SK-N-SH treated with all-trans-retinoic acid at 6 μM for 48 hours (cell line): Measurements from ENCODE around the gene YPEL2.

Experiments
- ATAC-seq: fragments of 200-7000 bp; cut with Tn5 transposase; 3 replicates; pipeline ENCODE4 v1.9.1; 2020; ENCODE audit warnings: mild to moderate bottlenecking, moderate library complexity
- ARNTL ChIP-seq: fragments of 450-650 bp; formaldehyde crosslinking; IDR thresholded peaks from 2 replicates; pipeline ENCODE4 v1.5.0; 2020; ENCODE audit warnings: low read depth, mild to moderate bottlenecking, moderate library complexity, borderline replicate concordance
- BACH2 ChIP-seq: fragments of 250-450 bp; sonication (Bioruptor Pico); IDR thresholded peaks from 2 replicates; pipeline ENCODE4 v1.9.0; 2021; ENCODE audit warnings: mild to moderate bottlenecking, borderline replicate concordance
- CSDC2 ChIP-seq: fragments of 250-450 bp; sonication (Bioruptor Pico); IDR thresholded peaks from 2 replicates; pipeline ENCODE4 v1.5.0; 2020; ENCODE audit warnings: mild to moderate bottlenecking, moderate library complexity
- ESRRG ChIP-seq: fragments of 250-450 bp; sonication (Bioruptor Pico); IDR thresholded peaks from 2 replicates; pipeline ENCODE4 v1.6.1; 2021; ENCODE audit warnings: mild to moderate bottlenecking
- GLIS3 ChIP-seq: fragments of 250-450 bp; sonication (Bioruptor Pico); IDR thresholded peaks from 2 replicates; pipeline ENCODE4 v1.5.0; 2020; ENCODE audit warnings: mild to moderate bottlenecking, moderate library complexity
- ISL1 ChIP-seq: fragments of 250-450 bp; sonication (Bioruptor Pico); IDR thresholded peaks from 2 replicates; pipeline ENCODE4 v2.1.2; 2022; ENCODE audit warnings: mild to moderate bottlenecking, moderate library complexity
- OSR1 ChIP-seq: fragments of 250-450 bp; sonication (Bioruptor Pico); IDR thresholded peaks from 2 replicates; pipeline ENCODE4 v1.8.0; 2022; ENCODE audit warnings: moderate library complexity, mild to moderate bottlenecking, inconsistent platforms
- PPARA ChIP-seq: fragments of 250-450 bp; sonication (Bioruptor Pico); IDR thresholded peaks from 2 replicates; pipeline ENCODE4 v1.5.0; 2020; ENCODE audit warnings: mild to moderate bottlenecking, borderline replicate concordance
- RARB ChIP-seq: fragments of 250-450 bp; sonication (Bioruptor Pico); IDR thresholded peaks from 2 replicates; pipeline ENCODE4 v1.8.0; 2021; ENCODE audit warnings: mild to moderate bottlenecking, moderate library complexity
- SNAI2 ChIP-seq: fragments of 250-450 bp; sonication (Bioruptor Pico); IDR thresholded peaks from 2 replicates; pipeline ENCODE4 v1.5.0; 2020; ENCODE audit warnings: mild to moderate bottlenecking, moderate library complexity
- TCF4 ChIP-seq: fragments of 250-450 bp; sonication (Bioruptor Pico); IDR thresholded peaks from 2 replicates; pipeline ENCODE4 v1.8.0; 2021; ENCODE audit warnings: mild to moderate bottlenecking, moderate library complexity, borderline replicate concordance
- TOX ChIP-seq: fragments of 250-450 bp; sonication (Bioruptor Pico); IDR thresholded peaks from 2 replicates; pipeline ENCODE4 v1.8.0; 2021; ENCODE audit warnings: mild to moderate bottlenecking, moderate library complexity, borderline replicate concordance
- ZFP3 ChIP-seq: fragments of 250-450 bp; sonication (Bioruptor Pico); IDR thresholded peaks from 2 replicates; pipeline ENCODE4 v1.5.0; 2020; ENCODE audit warnings: mild to moderate bottlenecking, moderate library complexity
- ZFP30 ChIP-seq: fragments of 450-650 bp; formaldehyde crosslinking; IDR thresholded peaks from 2 replicates; pipeline ENCODE4 v1.5.0; 2022; ENCODE audit warnings: mild to moderate bottlenecking, moderate library complexity
- ZNF565 ChIP-seq: fragments of 450-650 bp; formaldehyde crosslinking; conservative IDR thresholded peaks from 2 replicates; pipeline ENCODE4 v1.5.0; 2020; ENCODE audit warnings: low read depth, mild to moderate bottlenecking, moderate library complexity
- ZNF70 ChIP-seq: fragments of 450-650 bp; formaldehyde crosslinking; IDR thresholded peaks from 2 replicates; pipeline ENCODE4 v1.5.0; 2020; ENCODE audit warnings: mild to moderate bottlenecking, moderate library complexity
- ZNF8 ChIP-seq: fragments of 450-650 bp; formaldehyde crosslinking; IDR thresholded peaks from 2 replicates; pipeline ENCODE4 v1.5.0; 2020; ENCODE audit warnings: mild to moderate bottlenecking, moderate library complexity
- TF ChIP-seq, protein P1 (sequence below): fragments of 250-450 bp; sonication (Bioruptor Pico); IDR thresholded peaks from 2 replicates; pipeline ENCODE4 v1.8.0; 2021; ENCODE audit warnings: low read depth, mild to moderate bottlenecking, moderate library complexity, borderline replicate concordance
- TF ChIP-seq, protein P2 (sequence below): fragments of 250-450 bp; sonication (Bioruptor Pico); IDR thresholded peaks from 2 replicates; pipeline ENCODE4 v1.5.1; 2020; ENCODE audit warnings: low read depth, mild to moderate bottlenecking, moderate library complexity
- TF ChIP-seq, protein P3 (sequence below): fragments of 250-450 bp; sonication (Bioruptor Pico); IDR thresholded peaks from 2 replicates; pipeline ENCODE4 v1.5.0; 2020; ENCODE audit warnings: mild to moderate bottlenecking, moderate library complexity
- TF ChIP-seq, protein P4 (sequence below): fragments of 250-450 bp; sonication (Bioruptor Pico); IDR thresholded peaks from 2 replicates; pipeline ENCODE4 v1.8.0; 2020; ENCODE audit warnings: mild to moderate bottlenecking, moderate library complexity, borderline replicate concordance

Gene YPEL2

DNA sequence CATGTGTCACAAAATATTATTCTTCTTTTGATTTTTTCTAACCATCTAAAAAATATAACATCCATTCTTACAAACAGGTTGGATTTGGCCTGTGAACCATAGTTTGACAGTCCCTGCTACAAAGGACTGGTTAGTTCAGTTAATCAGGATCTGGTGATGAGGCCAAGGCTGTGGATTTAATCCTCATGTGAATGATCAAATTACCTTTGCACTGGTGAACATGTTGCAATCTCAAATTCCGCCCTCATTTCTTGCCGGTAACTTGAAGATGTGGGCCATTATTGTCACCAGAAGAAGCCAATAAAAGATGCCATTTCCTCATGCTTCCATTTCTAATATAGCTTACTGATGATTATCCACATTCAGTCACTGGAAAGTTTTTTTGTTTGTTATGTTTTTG lies 35.3 kb upstream of the YPEL2 start (continued):
- TF ChIP-seq PPARA (no peak), OSR1 (CRISPR knock-in tag) (no peak), ISL1 (no peak), ZFP3 (CRISPR knock-in tag) (no peak), TCF4 (CRISPR knock-in tag) (no peak), CSDC2 (no peak), ZNF70 (CRISPR knock-in tag) (no peak)
- TF ChIP-seq, protein P1, sequence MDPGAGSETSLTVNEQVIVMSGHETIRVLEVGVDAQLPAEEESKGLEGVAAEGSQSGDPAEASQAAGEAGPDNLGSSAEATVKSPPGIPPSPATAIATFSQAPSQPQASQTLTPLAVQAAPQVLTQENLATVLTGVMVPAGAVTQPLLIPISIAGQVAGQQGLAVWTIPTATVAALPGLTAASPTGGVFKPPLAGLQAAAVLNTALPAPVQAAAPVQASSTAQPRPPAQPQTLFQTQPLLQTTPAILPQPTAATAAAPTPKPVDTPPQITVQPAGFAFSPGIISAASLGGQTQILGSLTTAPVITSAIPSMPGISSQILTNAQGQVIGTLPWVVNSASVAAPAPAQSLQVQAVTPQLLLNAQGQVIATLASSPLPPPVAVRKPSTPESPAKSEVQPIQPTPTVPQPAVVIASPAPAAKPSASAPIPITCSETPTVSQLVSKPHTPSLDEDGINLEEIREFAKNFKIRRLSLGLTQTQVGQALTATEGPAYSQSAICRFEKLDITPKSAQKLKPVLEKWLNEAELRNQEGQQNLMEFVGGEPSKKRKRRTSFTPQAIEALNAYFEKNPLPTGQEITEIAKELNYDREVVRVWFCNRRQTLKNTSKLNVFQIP (CRISPR knock-in tag), result no peak
- TF ChIP-seq, protein P2, sequence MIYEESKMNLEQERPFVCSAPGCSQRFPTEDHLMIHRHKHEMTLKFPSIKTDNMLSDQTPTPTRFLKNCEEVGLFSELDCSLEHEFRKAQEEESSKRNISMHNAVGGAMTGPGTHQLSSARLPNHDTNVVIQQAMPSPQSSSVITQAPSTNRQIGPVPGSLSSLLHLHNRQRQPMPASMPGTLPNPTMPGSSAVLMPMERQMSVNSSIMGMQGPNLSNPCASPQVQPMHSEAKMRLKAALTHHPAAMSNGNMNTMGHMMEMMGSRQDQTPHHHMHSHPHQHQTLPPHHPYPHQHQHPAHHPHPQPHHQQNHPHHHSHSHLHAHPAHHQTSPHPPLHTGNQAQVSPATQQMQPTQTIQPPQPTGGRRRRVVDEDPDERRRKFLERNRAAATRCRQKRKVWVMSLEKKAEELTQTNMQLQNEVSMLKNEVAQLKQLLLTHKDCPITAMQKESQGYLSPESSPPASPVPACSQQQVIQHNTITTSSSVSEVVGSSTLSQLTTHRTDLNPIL (CRISPR knock-in tag), result no peak

DNA sequence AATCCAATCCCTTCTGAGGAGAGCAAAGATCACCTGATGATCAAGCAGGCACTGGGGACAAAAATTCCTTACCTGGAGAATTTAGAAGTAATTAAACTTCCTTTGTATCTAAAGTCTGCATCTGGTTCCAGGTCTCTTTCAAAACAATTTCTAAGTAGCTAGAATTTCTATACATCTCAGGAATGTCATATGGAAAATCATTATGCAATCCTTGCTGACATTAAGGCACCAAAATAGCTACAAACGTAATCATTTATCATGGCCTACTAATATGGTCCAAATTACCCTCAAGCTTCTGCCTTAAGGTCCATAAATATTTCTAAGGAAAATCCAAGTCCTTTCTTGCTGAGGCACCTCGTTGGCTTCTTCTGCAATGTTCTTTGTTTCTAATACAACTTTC lies 32.9 kb upstream of the YPEL2 start:
- no peak for ATAC-seq
- TF ChIP-seq, protein P1 (CRISPR knock-in tag), result no peak
- no peak for TF ChIP-seq CSDC2
- TF ChIP-seq BACH2, result no peak
- TF ChIP-seq ISL1, result no peak
- TF ChIP-seq, protein P3, sequence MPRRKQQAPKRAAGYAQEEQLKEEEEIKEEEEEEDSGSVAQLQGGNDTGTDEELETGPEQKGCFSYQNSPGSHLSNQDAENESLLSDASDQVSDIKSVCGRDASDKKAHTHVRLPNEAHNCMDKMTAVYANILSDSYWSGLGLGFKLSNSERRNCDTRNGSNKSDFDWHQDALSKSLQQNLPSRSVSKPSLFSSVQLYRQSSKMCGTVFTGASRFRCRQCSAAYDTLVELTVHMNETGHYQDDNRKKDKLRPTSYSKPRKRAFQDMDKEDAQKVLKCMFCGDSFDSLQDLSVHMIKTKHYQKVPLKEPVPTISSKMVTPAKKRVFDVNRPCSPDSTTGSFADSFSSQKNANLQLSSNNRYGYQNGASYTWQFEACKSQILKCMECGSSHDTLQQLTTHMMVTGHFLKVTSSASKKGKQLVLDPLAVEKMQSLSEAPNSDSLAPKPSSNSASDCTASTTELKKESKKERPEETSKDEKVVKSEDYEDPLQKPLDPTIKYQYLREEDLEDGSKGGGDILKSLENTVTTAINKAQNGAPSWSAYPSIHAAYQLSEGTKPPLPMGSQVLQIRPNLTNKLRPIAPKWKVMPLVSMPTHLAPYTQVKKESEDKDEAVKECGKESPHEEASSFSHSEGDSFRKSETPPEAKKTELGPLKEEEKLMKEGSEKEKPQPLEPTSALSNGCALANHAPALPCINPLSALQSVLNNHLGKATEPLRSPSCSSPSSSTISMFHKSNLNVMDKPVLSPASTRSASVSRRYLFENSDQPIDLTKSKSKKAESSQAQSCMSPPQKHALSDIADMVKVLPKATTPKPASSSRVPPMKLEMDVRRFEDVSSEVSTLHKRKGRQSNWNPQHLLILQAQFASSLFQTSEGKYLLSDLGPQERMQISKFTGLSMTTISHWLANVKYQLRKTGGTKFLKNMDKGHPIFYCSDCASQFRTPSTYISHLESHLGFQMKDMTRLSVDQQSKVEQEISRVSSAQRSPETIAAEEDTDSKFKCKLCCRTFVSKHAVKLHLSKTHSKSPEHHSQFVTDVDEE (CRISPR knock-in tag), result no peak
- TF ChIP-seq TCF4 (CRISPR knock-in tag), result no peak
- TF ChIP-seq ARNTL (CRISPR knock-in tag), result no peak
- no peak for TF ChIP-seq GLIS3 (CRISPR knock-in tag)

DNA sequence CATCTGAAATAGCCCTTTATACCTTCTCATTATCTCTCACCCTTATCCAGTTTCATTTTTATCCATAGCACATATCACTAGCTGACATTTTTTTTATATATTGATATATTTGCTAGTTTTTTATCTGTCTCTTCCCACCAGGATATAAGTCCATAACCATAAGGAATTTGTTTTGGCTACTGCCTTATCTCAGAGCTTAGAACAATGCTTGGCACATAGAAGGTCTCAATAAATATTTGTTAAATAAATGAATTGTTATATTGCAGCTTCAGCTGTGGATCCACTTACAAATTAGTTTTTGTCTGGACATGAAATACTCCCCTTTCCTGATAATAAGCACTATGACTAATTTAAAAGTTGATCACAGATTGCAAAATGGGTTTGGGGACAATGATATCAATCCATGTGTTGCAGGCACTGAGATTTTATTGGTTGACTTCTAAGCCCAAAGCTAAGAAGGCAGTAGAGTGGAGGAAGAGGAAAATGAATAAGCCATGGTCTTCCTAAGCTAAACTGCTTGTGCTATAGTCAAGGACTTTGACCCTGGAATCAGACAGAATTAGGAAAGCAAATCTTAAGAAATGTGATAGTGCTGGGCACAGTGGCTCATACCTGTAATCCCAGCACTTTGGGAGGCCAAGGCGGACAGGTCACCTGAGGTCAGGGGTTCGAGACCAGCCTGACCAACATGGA lies 31.9 kb upstream of the YPEL2 start:
- ATAC-seq, result no peak
- TF ChIP-seq CSDC2 (no peak), ARNTL (CRISPR knock-in tag) (no peak), TCF4 (CRISPR knock-in tag) (no peak), ZFP30 (CRISPR knock-in tag) (no peak), ZNF565 (CRISPR knock-in tag) (no peak), ZNF8 (no peak), TOX (CRISPR knock-in tag) (no peak), RARB (CRISPR knock-in tag) (no peak), ZNF70 (CRISPR knock-in tag) (no peak), GLIS3 (CRISPR knock-in tag) (no peak), ESRRG (no peak), SNAI2 (CRISPR knock-in tag) (no peak)
- TF ChIP-seq, protein P1 (CRISPR knock-in tag), result no peak
- TF ChIP-seq, protein P4, sequence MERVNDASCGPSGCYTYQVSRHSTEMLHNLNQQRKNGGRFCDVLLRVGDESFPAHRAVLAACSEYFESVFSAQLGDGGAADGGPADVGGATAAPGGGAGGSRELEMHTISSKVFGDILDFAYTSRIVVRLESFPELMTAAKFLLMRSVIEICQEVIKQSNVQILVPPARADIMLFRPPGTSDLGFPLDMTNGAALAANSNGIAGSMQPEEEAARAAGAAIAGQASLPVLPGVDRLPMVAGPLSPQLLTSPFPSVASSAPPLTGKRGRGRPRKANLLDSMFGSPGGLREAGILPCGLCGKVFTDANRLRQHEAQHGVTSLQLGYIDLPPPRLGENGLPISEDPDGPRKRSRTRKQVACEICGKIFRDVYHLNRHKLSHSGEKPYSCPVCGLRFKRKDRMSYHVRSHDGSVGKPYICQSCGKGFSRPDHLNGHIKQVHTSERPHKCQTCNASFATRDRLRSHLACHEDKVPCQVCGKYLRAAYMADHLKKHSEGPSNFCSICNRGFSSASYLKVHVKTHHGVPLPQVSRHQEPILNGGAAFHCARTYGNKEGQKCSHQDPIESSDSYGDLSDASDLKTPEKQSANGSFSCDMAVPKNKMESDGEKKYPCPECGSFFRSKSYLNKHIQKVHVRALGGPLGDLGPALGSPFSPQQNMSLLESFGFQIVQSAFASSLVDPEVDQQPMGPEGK, result no peak
- TF ChIP-seq, all 23 proteins: peak for 0
